GM19463 (cell line): Measurements from ENCODE around the gene RBPJL.

ENCODE experiments used
- ATAC-seq: cut with Tn5 transposase; IDR thresholded peaks from one replicate; pipeline ENCODE4 v1.9.1; 2021; ENCODE audit warnings: mild to moderate bottlenecking, moderate library complexity; ENCODE audit not compliant: unreplicated experiment

RBPJL gene, protein sequence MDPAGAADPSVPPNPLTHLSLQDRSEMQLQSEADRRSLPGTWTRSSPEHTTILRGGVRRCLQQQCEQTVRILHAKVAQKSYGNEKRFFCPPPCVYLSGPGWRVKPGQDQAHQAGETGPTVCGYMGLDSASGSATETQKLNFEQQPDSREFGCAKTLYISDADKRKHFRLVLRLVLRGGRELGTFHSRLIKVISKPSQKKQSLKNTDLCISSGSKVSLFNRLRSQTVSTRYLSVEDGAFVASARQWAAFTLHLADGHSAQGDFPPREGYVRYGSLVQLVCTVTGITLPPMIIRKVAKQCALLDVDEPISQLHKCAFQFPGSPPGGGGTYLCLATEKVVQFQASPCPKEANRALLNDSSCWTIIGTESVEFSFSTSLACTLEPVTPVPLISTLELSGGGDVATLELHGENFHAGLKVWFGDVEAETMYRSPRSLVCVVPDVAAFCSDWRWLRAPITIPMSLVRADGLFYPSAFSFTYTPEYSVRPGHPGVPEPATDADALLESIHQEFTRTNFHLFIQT

DNA sequence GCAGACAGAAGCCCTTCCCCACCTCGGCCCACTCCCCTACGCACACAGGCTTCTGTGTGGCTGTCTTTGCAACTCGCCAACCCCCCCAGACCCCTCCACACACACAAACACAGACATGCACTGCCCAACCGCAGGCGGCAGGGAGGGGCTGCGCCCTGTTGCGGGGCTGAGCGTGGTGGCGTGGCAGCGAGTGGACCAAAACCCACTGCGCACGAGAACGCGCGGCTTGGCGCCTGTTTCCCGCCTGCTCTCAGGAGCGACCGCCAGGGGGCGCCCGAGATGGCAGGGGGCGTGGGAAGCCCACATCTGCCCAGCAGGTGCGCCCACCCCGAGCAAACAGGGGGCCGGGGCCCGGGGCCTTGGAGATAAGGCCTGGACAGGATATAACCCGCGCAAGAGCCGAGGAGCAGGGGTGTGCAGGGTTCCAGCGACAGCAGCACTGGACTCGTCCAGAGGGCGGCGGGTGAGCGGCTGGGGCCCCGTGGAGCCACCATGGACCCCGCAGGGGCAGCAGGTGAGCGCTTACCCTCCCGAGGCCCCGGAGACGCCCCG lies at the start of gene RBPJL:
RBPJL (plus strand) TSS at position 410 of the 552 bp plus-strand sequence; CDS start at position 493, 83 bp downstream.
- no peak for ATAC-seq

DNA sequence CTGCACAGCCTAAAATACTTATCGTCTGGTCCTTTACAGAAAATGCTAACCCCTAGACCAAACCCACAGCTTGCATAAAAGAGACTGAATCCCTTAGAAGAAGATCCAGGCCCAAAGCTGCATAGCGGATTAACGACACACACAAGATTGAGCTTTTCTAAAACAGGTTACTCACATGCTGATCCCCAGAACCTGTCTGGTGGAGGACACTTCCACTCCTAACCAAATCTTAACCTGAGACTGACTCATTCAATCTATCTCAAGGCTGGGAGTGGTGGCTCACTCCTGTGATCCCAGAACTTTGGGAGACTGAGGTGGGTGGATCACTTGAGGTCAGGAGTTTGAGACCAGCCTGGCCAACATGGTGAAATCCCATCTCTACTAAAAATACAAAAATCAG lies 49.5 kb upstream of the RBPJL start:
- ATAC-seq, result no peak

DNA sequence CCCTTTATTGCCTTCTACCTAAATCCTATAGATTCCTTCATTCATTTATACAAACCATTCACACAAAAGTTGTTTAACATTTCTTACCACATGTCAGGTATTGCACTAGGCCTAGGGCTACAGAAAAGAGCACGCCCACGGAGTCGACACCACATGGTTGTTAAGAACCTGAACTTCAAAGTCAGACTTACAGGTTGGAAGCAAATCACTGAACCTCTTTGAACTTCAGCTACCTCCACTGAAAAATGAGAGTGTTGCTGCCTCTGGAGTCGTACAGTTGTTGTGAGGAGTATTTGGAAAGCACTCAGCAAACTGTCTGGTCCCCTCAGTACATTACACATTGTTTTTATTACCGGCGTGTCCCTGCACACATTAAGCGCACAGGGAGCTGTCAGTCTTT lies 48.9 kb upstream of the RBPJL start:
- no peak for ATAC-seq

DNA sequence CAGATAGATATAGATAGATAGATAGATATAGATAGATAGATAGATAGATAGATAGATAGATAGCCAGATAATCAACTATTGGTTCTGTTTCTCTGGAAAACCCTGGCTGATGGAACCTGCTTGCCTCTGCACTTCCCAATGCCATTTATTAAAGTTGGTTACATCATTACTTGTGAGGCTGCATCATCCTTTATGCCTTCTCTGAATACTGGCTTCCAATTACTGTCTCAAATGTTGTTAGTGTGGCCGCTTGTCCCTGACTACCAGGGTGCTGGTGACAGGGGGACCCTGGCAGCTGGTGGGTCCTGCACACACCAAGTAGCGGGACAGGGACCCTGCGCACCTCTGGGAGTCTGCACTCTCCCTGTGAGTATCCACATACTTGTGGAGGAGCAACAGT lies 48.4 kb upstream of the RBPJL start:
- ATAC-seq, result no peak

DNA sequence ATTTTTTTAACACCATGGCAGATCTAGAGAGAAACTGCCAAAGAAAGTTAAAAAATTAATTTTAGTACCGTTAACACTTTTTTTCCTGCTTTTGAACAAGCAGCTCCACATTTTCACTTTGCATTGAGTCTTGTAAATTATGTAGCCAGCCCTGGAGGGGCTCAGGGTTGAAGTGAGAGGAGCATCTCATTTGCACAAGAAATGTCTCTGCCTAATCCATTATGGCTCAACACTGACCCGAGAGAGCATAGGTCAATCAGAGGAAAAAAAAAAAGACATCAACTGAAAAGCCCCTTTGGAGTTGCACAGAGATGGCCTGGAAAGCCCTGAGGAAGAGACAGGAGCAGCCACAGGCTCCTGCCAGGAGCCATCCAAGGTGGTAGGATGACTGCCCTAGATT lies 48.0 kb upstream of the RBPJL start:
- no peak for ATAC-seq

DNA sequence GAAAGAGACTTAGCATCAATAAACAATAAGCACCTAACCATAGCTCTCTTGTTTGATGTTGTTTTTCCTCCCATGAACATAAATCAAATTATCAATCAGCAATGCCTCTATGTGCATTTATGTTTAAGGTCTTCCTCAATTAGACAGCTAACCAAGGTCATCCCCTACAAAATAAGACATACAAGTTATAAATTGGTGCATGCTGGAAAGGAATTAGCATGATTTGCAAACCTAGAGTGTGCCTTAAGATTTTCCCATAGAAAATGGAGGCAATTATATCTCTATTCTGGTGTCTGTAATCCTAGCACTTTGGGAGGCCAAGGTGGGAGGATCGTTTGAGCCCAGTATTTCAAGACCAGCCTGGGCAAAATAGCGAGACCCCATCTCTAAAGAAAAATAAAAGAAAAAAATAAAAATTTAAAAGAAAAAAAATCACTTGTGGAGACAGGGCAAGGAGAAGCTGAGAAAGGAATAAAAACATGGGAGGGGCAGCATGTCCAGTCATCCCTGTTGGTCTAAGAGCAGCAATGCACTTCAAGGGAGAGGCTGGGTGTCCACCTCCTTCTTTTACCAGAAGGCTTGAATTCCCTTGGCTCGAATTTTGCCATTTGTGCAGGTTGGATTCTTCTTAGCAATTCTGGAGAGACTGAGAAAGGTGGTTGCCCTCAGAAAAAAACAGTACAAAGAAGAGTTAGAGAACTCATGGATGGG lies 42.9 kb upstream of the RBPJL start:
- no peak for ATAC-seq

DNA sequence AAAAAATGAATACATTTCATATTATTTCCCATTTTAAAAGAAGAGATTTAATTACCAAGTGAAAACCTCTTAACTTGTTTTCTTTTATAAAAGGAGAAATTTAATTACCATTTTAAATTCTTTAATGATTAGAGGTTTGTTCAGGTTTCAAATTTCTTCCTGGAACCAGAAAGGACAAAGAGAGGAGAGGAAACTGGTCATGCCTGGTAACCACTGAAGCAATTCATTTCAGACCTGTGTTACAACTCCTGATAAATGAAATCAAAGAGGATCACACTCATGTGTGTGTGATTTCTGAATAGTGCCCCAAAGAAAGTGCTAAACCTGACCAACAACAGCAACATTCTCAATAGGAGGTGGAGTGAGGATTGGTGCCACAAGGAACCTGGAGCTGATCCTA lies 39.7 kb upstream of the RBPJL start:
- no peak for ATAC-seq

DNA sequence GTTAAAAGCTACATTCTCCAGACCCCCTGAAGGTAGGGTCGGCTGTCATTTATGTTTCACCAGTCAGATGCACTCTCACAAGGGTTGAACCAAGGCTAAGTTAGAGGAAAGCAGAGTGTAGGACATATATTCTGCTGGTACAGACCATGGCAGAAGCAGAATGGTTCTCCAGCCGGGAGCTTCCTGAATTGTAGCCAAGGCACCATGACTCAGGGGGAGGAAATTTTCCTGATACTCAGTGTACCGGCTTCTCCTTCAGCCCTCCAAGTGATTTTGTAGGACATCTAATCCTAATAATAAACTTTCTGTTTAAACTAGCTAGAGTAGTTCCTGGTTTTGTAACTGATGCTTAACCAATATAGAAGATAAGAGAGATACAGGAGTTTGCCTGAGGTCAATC lies 38.1 kb upstream of the RBPJL start:
- no peak for ATAC-seq

DNA sequence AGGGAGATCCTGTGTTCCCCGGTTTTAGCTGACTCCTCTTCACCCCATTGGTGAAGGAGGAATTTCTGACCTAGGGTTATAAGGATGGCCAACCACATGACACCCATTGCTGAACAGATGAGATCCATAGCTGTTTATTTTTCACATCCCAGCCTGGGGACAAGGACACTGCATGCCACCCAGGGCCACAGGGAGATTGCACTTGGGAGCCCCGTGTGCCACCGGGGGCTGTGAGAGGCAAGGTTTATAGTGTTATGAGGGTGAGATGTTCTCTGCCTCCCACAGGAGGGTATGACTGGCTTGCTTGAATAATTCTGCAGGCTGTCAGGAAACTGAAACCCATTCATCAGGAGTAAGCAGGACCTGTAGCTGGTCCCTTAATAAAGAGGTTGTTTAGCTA lies 37.6 kb upstream of the RBPJL start:
- ATAC-seq, result no peak

DNA sequence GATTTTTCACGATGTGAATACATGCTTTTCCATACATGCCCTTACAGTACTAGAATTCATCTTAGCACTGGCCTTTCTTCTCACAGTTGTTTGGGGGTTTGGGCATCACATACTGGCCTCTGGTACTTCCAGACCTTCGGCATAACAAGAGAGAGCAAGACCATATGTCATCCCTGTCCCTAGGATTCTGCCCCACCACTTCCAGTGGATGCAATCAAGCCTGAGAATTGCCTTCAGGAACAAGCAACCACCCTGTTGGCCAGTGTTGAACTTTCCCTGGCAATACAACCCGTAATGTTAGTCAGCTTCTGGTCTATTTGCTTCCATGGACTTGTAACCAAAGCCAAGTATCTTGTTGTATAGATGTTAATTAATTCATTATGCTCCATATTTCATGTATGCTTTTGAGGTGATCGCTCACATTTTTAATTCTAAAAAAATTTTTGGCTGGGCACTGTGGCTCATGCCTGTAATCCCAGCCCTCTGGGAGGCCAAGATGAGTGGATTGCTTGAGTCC lies 36.8 kb upstream of the RBPJL start:
- ATAC-seq, result no peak

DNA sequence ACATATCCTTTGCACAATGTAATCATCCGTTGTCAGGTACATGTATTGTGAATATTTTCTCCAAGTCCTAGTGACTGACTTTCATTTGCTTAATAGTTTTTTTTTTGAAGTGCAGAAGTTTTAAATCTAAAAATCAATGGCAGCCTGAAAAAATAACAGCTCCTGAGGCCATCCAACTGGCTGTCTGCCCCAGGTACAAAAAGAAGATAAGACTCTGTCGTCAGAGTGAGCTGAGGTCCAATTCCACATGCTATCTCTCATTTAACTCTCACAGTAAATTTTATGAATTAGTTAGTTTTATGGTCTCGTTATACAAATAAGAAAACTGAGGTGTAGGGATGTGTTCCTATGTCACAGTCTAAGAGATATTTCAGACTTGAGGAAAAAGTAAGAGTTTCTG lies 31.3 kb upstream of the RBPJL start:
- no peak for ATAC-seq

DNA sequence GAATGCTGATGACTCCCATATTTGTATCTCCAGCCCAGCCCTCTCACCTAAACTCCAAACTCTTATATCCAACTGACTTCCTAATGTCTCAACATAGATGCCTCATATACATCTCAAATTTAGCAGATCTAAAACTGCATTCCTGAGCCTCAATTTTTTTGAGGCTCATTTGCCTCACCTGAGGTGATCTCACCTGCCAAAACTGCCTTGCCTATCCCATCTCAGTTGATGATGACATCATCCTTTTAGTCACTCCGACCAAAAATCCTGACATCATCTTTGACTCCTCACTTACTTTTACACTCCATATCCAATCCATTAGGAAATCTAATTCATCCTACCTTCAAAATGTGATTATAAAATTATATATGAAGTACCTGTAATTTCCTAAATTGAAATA lies 26.6 kb upstream of the RBPJL start:
- ATAC-seq, result no peak

DNA sequence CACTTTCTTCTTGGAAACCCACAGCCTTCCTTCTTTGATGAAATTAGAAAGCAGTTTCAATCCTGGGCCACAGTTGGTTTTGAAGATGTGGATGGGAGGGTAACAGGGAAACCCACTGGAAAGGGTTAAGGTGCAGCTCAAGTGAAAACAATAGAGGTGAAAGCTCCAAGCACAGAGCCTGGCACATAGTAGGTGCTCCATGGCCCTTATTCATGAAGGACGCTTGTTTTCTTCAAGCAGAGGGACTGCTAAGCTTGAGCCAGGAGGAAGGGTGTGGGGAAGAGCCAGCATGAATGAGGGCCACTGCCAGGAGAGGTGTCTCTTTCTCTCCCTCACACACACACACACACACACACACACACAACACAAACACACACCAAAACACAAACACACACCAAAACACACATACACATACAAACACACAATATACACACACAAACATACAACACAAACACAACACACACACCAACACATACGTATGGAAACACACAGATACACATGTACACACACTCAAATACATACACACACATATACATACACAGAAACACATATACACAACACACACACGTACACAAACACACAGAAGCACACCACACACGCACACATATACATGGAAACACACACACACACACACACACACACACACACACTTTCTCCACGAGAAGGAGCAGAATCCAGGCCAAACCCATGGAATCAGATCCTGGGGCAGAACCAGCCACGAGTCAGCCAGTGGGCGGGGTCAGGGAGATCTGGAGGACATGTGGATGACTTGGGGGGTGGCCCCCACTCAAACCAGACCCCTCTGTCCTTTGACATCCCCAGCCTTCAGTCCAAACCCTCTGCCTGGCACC lies 23.7 kb upstream of the RBPJL start:
- ATAC-seq, result no peak

DNA sequence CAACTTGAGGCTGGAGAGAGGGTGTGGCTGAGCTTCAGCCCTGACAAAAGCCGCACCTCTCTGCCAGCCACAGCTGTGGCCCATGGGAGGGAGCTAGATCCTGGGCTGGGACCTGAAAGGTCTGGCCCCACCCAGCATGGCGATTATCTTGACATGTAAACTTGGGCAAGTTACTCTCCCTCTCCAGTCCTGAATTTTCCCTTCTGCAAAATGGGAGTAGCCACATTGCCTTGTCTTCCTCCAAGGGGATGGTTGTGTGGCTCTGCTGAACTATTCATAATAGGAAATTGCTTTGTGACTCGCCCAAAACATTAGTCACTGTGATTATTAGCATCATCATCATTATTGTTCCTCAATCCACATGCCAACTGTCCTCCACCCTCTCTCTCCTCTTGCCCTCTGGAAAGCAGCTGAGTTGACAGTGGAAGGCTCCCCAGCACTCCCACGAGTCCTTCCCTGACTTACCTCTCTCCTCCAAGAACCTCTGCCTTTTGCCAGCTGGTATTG lies 23.0 kb upstream of the RBPJL start:
- ATAC-seq, result no peak

DNA sequence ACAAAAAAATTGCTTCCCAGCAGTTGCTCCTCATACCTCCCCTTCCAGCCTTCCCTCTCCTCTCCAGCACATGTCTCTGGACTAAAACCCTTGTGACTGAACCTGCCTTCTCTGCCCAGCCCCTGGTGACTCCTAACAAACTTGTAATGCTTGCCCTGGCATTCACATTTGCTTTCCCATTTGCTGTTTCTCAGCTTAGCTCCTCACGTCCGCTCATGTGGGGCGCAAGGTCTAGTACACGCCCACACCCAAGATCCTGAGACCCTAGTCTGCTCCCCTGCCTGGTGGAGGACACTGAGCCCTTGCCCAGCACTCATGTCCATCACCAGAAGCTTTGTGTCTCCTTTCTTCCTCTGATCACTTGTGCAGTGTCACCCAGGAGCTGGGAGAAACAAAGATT lies 18.3 kb upstream of the RBPJL start:
- no peak for ATAC-seq

DNA sequence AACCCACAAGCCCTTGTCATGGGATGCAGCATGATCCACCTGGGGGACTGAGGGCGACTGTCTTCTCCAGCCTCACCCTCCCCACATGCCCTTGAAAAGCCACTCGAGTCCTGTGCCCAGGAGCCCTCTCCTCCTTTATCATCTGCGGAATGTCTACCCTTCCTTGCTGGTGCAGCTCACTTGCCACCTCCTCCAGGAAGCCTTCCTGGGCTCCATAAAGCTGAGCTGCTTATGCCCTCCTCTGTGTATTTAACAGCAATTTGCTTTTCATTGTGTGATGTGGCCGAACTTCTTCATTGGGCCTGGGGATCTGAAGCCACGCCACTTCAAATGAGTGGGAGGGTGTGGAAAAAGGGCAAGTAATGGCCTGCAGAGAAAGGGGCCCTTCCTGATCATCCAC lies 17.8 kb upstream of the RBPJL start:
- no peak for ATAC-seq

DNA sequence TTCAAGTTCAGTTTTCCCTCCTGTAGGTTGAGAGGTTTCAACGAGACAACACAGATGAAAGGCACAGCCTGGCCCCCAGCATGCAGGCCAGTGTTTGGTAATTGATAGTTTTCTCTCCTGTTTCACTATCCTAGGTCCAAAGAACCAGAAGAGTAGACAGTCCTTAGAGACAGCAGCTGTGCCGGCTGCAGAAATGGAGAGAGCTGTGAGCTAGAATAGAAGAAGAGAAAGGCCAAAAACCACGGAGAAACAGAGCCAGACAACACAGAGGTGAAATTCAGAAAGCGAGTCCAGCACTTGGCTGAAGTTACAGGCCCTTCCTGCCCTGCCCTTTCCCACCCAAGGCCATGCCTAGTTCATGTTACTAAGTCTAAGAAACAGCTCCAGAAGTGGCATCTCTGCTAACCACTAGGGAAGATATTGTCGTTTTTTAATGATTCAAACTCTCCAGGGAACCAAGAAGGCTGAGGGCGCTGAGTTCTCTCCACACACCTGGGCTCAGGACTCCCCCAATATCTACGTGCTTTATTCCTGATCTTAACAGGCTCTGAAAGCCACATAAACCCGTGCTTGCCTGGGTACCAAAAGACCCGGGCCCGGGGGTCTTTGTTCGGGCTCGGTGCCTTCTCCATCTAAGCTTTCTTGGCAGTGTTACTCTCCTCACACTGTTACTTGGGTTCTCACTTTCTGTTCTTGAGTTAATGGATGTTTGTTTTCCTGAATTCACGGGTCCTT lies 16.5 kb upstream of the RBPJL start:
- ATAC-seq, result no peak

DNA sequence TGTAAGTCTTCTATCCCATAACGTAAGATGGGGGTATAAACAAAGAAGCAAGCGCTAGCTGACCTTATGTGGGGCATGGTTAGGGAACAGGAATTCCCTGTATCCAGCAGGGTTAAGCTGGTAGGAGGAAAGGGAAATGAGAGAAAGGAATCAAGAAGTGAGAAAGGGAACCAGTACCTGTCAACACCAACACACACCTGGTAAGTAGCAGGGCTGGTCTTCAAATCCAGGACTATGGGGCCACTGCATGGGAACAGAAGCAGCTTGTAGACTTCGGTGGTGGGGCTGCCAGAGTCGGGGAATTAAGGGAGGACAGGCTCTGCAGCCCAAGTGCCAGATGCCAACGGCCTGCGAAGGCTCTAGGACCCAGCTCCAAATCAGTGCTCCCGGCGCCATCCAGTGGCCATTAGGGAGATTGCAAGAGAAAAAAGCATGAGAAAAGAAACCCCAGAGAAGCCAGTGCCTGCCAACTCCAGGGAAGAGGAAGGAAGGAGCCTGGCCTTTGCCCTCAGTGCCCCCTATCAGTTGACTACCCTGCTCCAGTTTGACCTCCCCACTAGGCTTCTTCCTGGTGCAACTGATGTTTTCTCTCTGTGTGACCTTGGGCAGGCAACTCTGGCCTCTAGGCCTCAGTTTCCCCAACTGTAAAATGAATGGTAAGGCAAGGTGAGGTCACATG lies 15.8 kb upstream of the RBPJL start:
- no peak for ATAC-seq

DNA sequence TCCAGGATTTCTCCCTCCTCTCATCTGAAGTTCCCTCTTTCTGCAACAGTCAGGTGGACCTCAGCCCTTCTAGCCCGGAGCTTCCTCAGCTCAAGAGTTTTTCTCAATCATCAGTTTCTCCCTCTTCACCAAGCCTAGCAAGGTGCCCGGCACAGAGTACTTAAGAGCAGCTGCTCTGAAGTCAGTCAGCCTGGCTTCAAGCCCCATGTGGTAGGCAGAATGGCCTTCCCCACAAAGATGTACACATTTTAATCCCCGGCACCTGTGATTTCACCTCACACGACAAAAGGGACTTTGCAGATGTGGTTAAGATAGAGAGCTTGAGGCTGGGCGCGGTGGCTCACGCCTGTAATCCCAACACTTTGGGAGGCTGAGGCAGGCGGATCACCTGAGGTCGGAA lies 15.1 kb upstream of the RBPJL start:
- no peak for ATAC-seq
